CD4-positive, alpha-beta memory T cell (primary cell): ENCODE measurements around the gene KCNJ8. TPM values are rescaled to one million over a fixed set of nuclear protein-coding genes. Genes with fewer than 3 reads are reported as not detected.

Experiments
- CTCF ChIA-PET: fragments of 350-600 bp; sonication (Branson Sonifier 250); formaldehyde crosslinking; loops from one replicate; lab custom pipeline; 2021; ENCODE audit warnings: inconsistent platforms; ENCODE audit not compliant: partially characterized antibody; lab: Charles Lee
- POLR2A ChIA-PET: fragments of 350-600 bp; sonication (Branson Sonifier 250); formaldehyde crosslinking; loops from one replicate; lab custom pipeline; 2021; ENCODE audit not compliant: partially characterized antibody; lab: Charles Lee
- DNase-seq, 5 donors: peaks; one replicate each; pipeline versions ENCODE4 v3.0.0 to v3.0.0-alpha.2; 2020 to 2022; ENCODE audit warnings: mixed read lengths in 1 of 5
- H3K27ac ChIP-seq: one replicate; pipeline ENCODE4 v1.7.0; 2013; ENCODE audit warnings: low read depth, low read length
- H3K27me3 ChIP-seq: 2 replicates; pipeline ENCODE4 v1.7.0; 2013; ENCODE audit warnings: mild to moderate bottlenecking, low read length, moderate library complexity; ENCODE audit not compliant: insufficient read depth
- H3K36me3 ChIP-seq: 2 replicates; pipeline ENCODE4 v1.7.0; 2013; ENCODE audit warnings: mild to moderate bottlenecking, low read length, moderate library complexity; ENCODE audit not compliant: insufficient read depth
- H3K4me1 ChIP-seq: 2 replicates; pipeline ENCODE4 v1.7.0; 2013; ENCODE audit warnings: mild to moderate bottlenecking, low read length, moderate library complexity; ENCODE audit not compliant: insufficient read depth
- H3K4me3 ChIP-seq, 2 donors: one replicate each; pipeline ENCODE4 v1.7.0; 2013; ENCODE audit warnings: low read length in 2 of 2, mild to moderate bottlenecking in 1 of 2
- H3K9me3 ChIP-seq, 2 donors: one replicate each; pipeline ENCODE4 v1.7.0; 2013; ENCODE audit warnings: low read length in 2 of 2, control low read depth in 1 of 2; ENCODE audit not compliant: control insufficient read depth in 1 of 2
- H3K27ac Mint-ChIP-seq, 7 donors: one replicate each; pipeline ENCODE4 v1.8.0; 2020 to 2021; ENCODE audit warnings: mixed read lengths in 7 of 7, mild to moderate bottlenecking in 6 of 7, inconsistent platforms in 3 of 7, moderate library complexity in 3 of 7
- H3K27me3 Mint-ChIP-seq, 2 donors: one replicate each; pipeline ENCODE4 v1.8.0; 2020 to 2021; ENCODE audit warnings: mixed read lengths in 2 of 2
- H3K36me3 Mint-ChIP-seq, 2 donors: one replicate each; pipeline ENCODE4 v1.8.0; 2020 to 2021; ENCODE audit warnings: mixed read lengths in 2 of 2, inconsistent platforms in 1 of 2, mild to moderate bottlenecking in 1 of 2
- H3K4me1 Mint-ChIP-seq, 4 donors: one replicate each; pipeline ENCODE4 v1.8.0; 2020 to 2021; ENCODE audit warnings: mixed read lengths in 4 of 4, mild to moderate bottlenecking in 1 of 4
- H3K4me3 Mint-ChIP-seq, 8 donors: one replicate each; pipeline ENCODE4 v1.8.0; 2020 to 2021; ENCODE audit warnings: mixed read lengths in 8 of 8, mild to moderate bottlenecking in 7 of 8, moderate library complexity in 6 of 8, inconsistent platforms in 3 of 8
- H3K9me3 Mint-ChIP-seq, 8 donors: one replicate each; pipeline ENCODE4 v1.8.0; 2020 to 2021; ENCODE audit warnings: mixed read lengths in 8 of 8, mild to moderate bottlenecking in 5 of 8, inconsistent platforms in 3 of 8, moderate library complexity in 1 of 8
- intact Hi-C: fragments of 100-400 bp; cut with micrococcal nuclease; formaldehyde crosslinking; loops from one replicate; pipeline ENCODE4 v1.15.1; 2023
- polyA plus RNA-seq, 2 donors: library from polyadenylated mRNA; unstranded; fragments of 300-500 nt; fragmentation: Illumina TruSeq; gene quantifications; one replicate each; pipeline ENCODE4 v1.2.3, GENCODE V29; 2021
- total RNA-seq, 2 experiments: library from RNA; stranded (reverse); gene quantifications; one replicate each; pipeline ENCODE4 v1.2.3, GENCODE V29; 2021

The KCNJ8 gene
- total and polyA plus RNA-seq, 4 experiments from 2014 or later, result 0.25 TPM; not detected in 3

DNA sequence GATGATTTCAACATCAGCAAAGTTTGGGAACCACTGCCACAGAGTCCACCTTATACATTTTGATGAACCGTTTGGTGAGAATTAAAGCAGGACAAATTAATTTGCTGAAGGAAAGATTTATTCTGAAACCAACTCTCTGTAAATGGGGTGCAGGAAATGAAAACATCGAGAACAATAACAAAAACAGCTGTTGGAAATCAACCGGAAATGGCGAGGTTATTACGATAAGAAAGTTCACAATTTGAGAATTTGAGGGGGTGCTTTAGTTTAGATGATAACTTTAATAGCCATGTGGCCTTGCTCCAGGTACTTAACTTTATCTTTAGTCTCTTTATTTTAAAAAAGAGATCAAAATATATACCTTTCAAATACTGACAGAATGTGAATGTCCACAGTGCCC lies 56.7 kb downstream of the KCNJ8 start:
- no peak overlapping the region for H3K27ac ChIP-seq
- intact Hi-C loops, result loop anchor here (5.0 kb wide), 1 partner anchor 35 kb away; no protein-coding TSS in a partner anchor
- ChIA-PET CTCF (no interaction called here), POLR2A (no interaction called here)
- peak overlapping the region in 1 of 7 donors; percentile 42 for H3K27ac Mint-ChIP-seq
- H3K4me1 Mint-ChIP-seq, result peaks cover 0 to 4% (median 0%) of the 10 kb centered on the region in 4 donors
- H3K36me3 ChIP-seq, result no peaks in the 10 kb centered on the region
- peaks cover 5 to 7% of the 10 kb centered on the region in 2 donors for H3K27me3 Mint-ChIP-seq
- no peak overlapping the region for H3K4me3 Mint-ChIP-seq
- no peaks in the 10 kb centered on the region for H3K36me3 Mint-ChIP-seq
- H3K9me3 Mint-ChIP-seq, result no peaks in the 10 kb centered on the region
- no peak overlapping the region for H3K4me3 ChIP-seq
- no peak for DNase-seq
- no peaks in the 10 kb centered on the region for H3K9me3 ChIP-seq
- no peaks in the 10 kb centered on the region for H3K4me1 ChIP-seq
- H3K27me3 ChIP-seq, result no peaks in the 10 kb centered on the region

- POLR2A ChIA-PET, result no interaction called here
- no peaks in the 10 kb centered on the region for H3K36me3 ChIP-seq
- H3K4me1 Mint-ChIP-seq, result peaks cover 0 to 4% (median 1%) of the 10 kb centered on the region in 4 donors
- no peak for DNase-seq
- no peaks in the 10 kb centered on the region for H3K36me3 Mint-ChIP-seq
- intact Hi-C loops, result loop anchor here (5.0 kb wide), 1 partner anchor 37 kb away; no protein-coding TSS in a partner anchor
- H3K27ac ChIP-seq, result no peak overlapping the region
- no peak overlapping the region for H3K4me3 ChIP-seq
- H3K9me3 Mint-ChIP-seq, result no peaks in the 10 kb centered on the region
- H3K4me3 Mint-ChIP-seq, result no peak overlapping the region
- no peak overlapping the region for H3K27ac Mint-ChIP-seq
- no peaks in the 10 kb centered on the region for H3K4me1 ChIP-seq
- peaks cover 8% of the 10 kb centered on the region in 2 donors for H3K27me3 Mint-ChIP-seq
- no peaks in the 10 kb centered on the region for H3K27me3 ChIP-seq
- no peaks in the 10 kb centered on the region for H3K9me3 ChIP-seq
- CTCF ChIA-PET, result no interaction called here
These were observed 59.1 kb downstream of the KCNJ8 start for GRCh38 chr12:21715386-21715785.

Other genes starting within 250 kb of the KCNJ8 start
- gene SPX, start 248.4 kb downstream of the KCNJ8 start, total RNA-seq, result under 1 TPM; 0.49 to 0.78 TPM
- gene SPX, start 248.4 kb downstream of the KCNJ8 start, polyA plus RNA-seq, result under 1 TPM in 1 of 2 donors, not detected in 1; 0.63 TPM
- under 1 TPM; 0.11 to 0.32 TPM for gene GYS2, start 169.9 kb downstream of the KCNJ8 start, total RNA-seq
- not detected for gene GYS2, start 169.9 kb downstream of the KCNJ8 start, polyA plus RNA-seq
- gene LDHB, start 116.9 kb downstream of the KCNJ8 start, total RNA-seq, result 1,000 to 10,000 TPM; 1,100 to 1,180 TPM
- gene LDHB, start 116.9 kb downstream of the KCNJ8 start, polyA plus RNA-seq, result 1,000 to 10,000 TPM; 2,006 to 2,555 TPM
- gene ABCC9, start 166.7 kb upstream of the KCNJ8 start, total RNA-seq, result not detected
- gene ABCC9, start 166.7 kb upstream of the KCNJ8 start, polyA plus RNA-seq, result not detected